Mesothelial cell of epicardium (in vitro differentiated cells): ENCODE measurements around the gene ETS2. TPM values are rescaled to one million over a fixed set of nuclear protein-coding genes. Genes with fewer than 3 reads are reported as not detected.

Source experiments
- DNase-seq, 2 experiments: peaks; one replicate each; pipeline ENCODE4 v3.0.0; 2021; ENCODE audit warnings: low spot score in 2 of 2; ENCODE audit not compliant: unreplicated experiment in 2 of 2
- H3K27ac Mint-ChIP-seq: 2 replicates; pipeline ENCODE4 v1.8.0; 2021; ENCODE audit warnings: mixed read lengths
- H3K27me3 Mint-ChIP-seq: 2 replicates; pipeline ENCODE4 v1.8.0; 2021; ENCODE audit warnings: low read depth, mixed read lengths
- H3K36me3 Mint-ChIP-seq: 2 replicates; pipeline ENCODE4 v1.8.0; 2021; ENCODE audit warnings: mixed read lengths
- H3K4me1 Mint-ChIP-seq: 2 replicates; pipeline ENCODE4 v1.8.0; 2021; ENCODE audit warnings: mixed read lengths
- H3K4me3 Mint-ChIP-seq: 2 replicates; pipeline ENCODE4 v1.8.0; 2021; ENCODE audit warnings: mild to moderate bottlenecking, moderate library complexity, mixed read lengths
- H3K9me3 Mint-ChIP-seq: 2 replicates; pipeline ENCODE4 v1.8.0; 2021; ENCODE audit warnings: mixed read lengths
- CTCF ChIP-seq: fragments of 200-600 bp; sonication (generic); IDR thresholded peaks from one replicate; pipeline ENCODE4 v1.5.0; 2021; ENCODE audit warnings: antibody characterized with exemption; ENCODE audit not compliant: unreplicated experiment
- total RNA-seq: library from RNA; stranded (reverse); gene quantifications from 3 replicates; pipeline ENCODE4 v1.2.1, GENCODE V29; 2021

ETS2 gene
- total RNA-seq, 1 donor from 2014 or later: 30.5 TPM

GRCh38 chr21:38800046-38800758 is 5.5 kb upstream of the ETS2 start:
- Mint-ChIP-seq H3K4me3 (no peak overlapping the region), H3K36me3 (no peaks in the 10 kb centered on the region), H3K9me3 (no peaks in the 10 kb centered on the region), H3K27ac (no peak overlapping the region), H3K4me1 (peaks cover 44% of the 10 kb centered on the region), H3K27me3 (peaks cover 1% of the 10 kb centered on the region)
- DNase-seq: no peak
- TF ChIP-seq CTCF: no peak

GRCh38 chr21:38800924-38801744 is 4.6 kb upstream of the ETS2 start:
- Mint-ChIP-seq H3K36me3 (no peaks in the 10 kb centered on the region), H3K27ac (no peak overlapping the region), H3K4me1 (peaks cover 44% of the 10 kb centered on the region), H3K9me3 (no peaks in the 10 kb centered on the region), H3K4me3 (no peak overlapping the region), H3K27me3 (peaks cover 1% of the 10 kb centered on the region)
- no peak for TF ChIP-seq CTCF
- no peak for DNase-seq

GRCh38 chr21:38802050-38803026 is 3.4 kb upstream of the ETS2 start:
- Mint-ChIP-seq H3K4me3 (no peak overlapping the region), H3K9me3 (no peaks in the 10 kb centered on the region), H3K36me3 (no peaks in the 10 kb centered on the region), H3K27ac (peak overlapping the region; percentile 19), H3K27me3 (no peaks in the 10 kb centered on the region), H3K4me1 (peaks cover 51% of the 10 kb centered on the region)
- DNase-seq: no peak
- TF ChIP-seq CTCF: no peak

GRCh38 chr21:38803075-38803660 is 2.6 kb upstream of the ETS2 start:
- DNase-seq: no peak
- no peaks in the 10 kb centered on the region for H3K9me3 Mint-ChIP-seq
- H3K4me3 Mint-ChIP-seq: no peak overlapping the region
- H3K4me1 Mint-ChIP-seq: peaks cover 51% of the 10 kb centered on the region
- TF ChIP-seq CTCF: no peak
- no peaks in the 10 kb centered on the region for H3K36me3 Mint-ChIP-seq
- H3K27me3 Mint-ChIP-seq: no peaks in the 10 kb centered on the region
- H3K27ac Mint-ChIP-seq: peak overlapping the region; percentile 60
